Chondrocyte (in vitro differentiated cells): ENCODE data around the gene NSUN2. TPM values are rescaled to one million over a fixed set of nuclear protein-coding genes. Genes with fewer than 3 reads are reported as not detected.
"Not testable (repeated sequence)": the region's sequence is repeated elsewhere in the genome, so short reads cannot be mapped to it uniquely, and the experiment has no call there.

ENCODE experiments used
- DNase-seq: peaks from one replicate; pipeline ENCODE4 v3.0.0; 2021; ENCODE audit warnings: mixed read lengths, low spot score
- H3K27ac Mint-ChIP-seq: one replicate; pipeline ENCODE4 v1.8.0; 2021; ENCODE audit warnings: mild to moderate bottlenecking, moderate library complexity, mixed read lengths; ENCODE audit not compliant: unreplicated experiment
- H3K27me3 Mint-ChIP-seq: 2 replicates; pipeline ENCODE4 v1.8.0; 2021; ENCODE audit warnings: low read depth, mixed read lengths
- H3K36me3 Mint-ChIP-seq: 2 replicates; pipeline ENCODE4 v1.8.0; 2021; ENCODE audit warnings: low read depth, mixed read lengths
- H3K4me1 Mint-ChIP-seq: 2 replicates; pipeline ENCODE4 v1.8.0; 2021; ENCODE audit warnings: low read depth, mild to moderate bottlenecking, mixed read lengths
- H3K4me3 Mint-ChIP-seq: one replicate; pipeline ENCODE4 v1.8.0; 2021; ENCODE audit warnings: mild to moderate bottlenecking, moderate library complexity, mixed read lengths; ENCODE audit not compliant: unreplicated experiment
- H3K9me3 Mint-ChIP-seq: 2 replicates; pipeline ENCODE4 v1.8.0; 2021; ENCODE audit warnings: low read depth, mixed read lengths
- CTCF ChIP-seq: fragments of 200-600 bp; sonication (generic); IDR thresholded peaks from 2 replicates; pipeline ENCODE4 v1.5.0; 2021; ENCODE audit warnings: antibody characterized with exemption, mild to moderate bottlenecking, moderate library complexity
- total RNA-seq: library from RNA; stranded (reverse); gene quantifications from 3 replicates; pipeline ENCODE4 v1.2.1, GENCODE V29; 2021

The NSUN2 gene
- total RNA-seq, 1 donor from 2014 or later, result 48.7 TPM

DNA sequence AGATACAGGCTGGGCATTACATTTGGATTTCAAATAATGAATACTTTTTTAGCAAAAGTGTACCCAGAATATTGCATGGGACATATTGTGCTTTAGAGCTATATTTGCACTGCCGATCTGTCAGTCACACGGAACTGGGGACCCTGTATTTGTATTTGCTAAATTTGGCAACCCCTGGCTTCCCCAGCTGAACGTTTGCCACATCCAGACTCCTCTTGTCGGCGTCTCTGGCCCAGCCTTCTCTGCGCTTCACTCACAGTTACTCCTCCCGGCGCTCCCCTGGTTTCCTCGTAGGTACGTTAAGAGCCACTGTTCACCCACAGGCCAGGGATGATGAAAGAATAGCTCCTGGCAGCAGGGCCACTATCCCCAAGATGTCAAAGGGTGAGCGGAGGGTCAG, 58.7 kb downstream of the NSUN2 start:
- no peak overlapping the region for H3K4me3 Mint-ChIP-seq
- H3K27me3 Mint-ChIP-seq, result peaks cover 36% of the 10 kb centered on the region
- no peaks in the 10 kb centered on the region for H3K9me3 Mint-ChIP-seq
- TF ChIP-seq CTCF, result no peak
- no peaks in the 10 kb centered on the region for H3K36me3 Mint-ChIP-seq
- H3K4me1 Mint-ChIP-seq, result no peaks in the 10 kb centered on the region
- no peak for DNase-seq
- no peak overlapping the region for H3K27ac Mint-ChIP-seq

DNA sequence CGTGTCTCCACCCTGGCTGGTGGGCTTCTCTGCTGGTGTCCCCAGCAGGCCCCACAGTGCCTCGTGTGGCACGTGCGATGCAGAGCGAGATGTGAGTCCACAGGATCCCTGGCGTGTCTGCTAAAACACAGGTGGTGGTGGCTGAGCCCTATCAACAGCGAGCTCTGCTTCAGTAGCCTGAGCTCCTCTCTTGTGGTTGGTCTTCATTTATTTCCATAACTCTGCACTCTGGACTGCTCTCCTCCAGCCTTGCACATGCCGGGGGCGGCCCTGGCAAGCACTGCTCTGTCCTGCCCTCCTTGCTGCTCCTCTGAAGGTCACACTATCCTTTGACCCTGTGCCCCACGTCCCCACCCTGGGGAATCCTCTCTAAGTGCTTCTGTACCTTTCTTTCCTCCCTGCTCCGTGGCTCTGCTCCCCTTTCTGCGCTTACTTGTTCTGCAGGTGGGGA, 59.2 kb downstream of the NSUN2 start:
- peaks cover 36% of the 10 kb centered on the region for H3K27me3 Mint-ChIP-seq
- H3K4me3 Mint-ChIP-seq, result no peak overlapping the region
- no peaks in the 10 kb centered on the region for H3K9me3 Mint-ChIP-seq
- no peak for TF ChIP-seq CTCF
- DNase-seq, result no peak
- H3K4me1 Mint-ChIP-seq, result no peaks in the 10 kb centered on the region
- no peak overlapping the region for H3K27ac Mint-ChIP-seq
- H3K36me3 Mint-ChIP-seq, result no peaks in the 10 kb centered on the region

- no peak overlapping the region for H3K27ac Mint-ChIP-seq
- no peaks in the 10 kb centered on the region for H3K36me3 Mint-ChIP-seq
- H3K9me3 Mint-ChIP-seq, result no peaks in the 10 kb centered on the region
- H3K4me3 Mint-ChIP-seq, result no peak overlapping the region
- DNase-seq, result no peak
- H3K27me3 Mint-ChIP-seq, result peaks cover 36% of the 10 kb centered on the region
- no peaks in the 10 kb centered on the region for H3K4me1 Mint-ChIP-seq
- no peak for TF ChIP-seq CTCF
Measured at GRCh38 chr5:6572825-6573380, 59.9 kb downstream of the NSUN2 start.

DNA sequence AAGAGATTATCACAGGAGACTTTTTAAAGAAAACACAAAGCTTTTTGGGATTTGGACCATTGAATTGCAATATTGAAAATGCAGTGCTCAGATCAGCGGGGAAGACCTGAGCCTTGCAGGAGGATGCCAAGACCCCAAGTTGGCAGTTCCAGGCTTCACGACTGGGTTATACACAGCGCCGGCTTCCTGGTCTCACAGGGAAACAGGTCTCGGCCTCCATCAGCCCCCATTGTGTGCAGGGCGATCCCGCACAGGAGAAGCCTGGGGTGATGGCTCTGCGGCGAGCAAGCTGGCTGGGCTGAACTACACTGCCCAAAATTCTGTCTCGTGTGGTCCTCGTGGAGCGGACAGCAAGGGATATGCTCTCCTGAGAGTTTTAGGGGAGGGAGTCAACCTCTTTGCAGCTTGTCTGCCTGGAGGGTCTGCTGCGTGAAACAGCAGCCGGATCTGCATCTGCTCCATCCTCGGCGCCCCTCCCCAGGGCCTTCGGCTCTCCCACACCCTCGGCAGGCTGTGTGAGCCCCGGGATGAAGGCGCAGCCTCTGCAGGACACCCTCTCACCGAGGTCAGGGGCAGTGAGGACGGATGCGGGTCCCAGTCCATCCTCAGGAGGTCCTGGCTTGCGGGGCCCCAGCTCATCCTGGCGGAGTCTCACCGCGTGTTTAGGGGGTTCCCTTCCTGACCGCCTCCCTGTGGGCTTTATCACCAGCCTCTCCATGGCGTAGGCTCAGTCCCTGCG, 60.6 kb downstream of the NSUN2 start:
- no peak for DNase-seq
- Mint-ChIP-seq H3K4me1 (no peaks in the 10 kb centered on the region), H3K27ac (no peak overlapping the region), H3K27me3 (peaks cover 30% of the 10 kb centered on the region), H3K36me3 (no peaks in the 10 kb centered on the region), H3K4me3 (no peak overlapping the region), H3K9me3 (no peaks in the 10 kb centered on the region)
- no peak for TF ChIP-seq CTCF

GRCh38 chr5:6571607-6572006, 61.2 kb downstream of the NSUN2 start:
- not testable (repeated sequence) for DNase-seq, H3K4me3 Mint-ChIP-seq, H3K4me1 Mint-ChIP-seq, H3K27ac Mint-ChIP-seq, H3K9me3 Mint-ChIP-seq, H3K36me3 Mint-ChIP-seq
- peaks cover 27% of the 10 kb centered on the region for H3K27me3 Mint-ChIP-seq

GRCh38 chr5:6570530-6570929, 62.3 kb downstream of the NSUN2 start:
- no peak for TF ChIP-seq CTCF
- Mint-ChIP-seq H3K36me3 (no peaks in the 10 kb centered on the region), H3K27me3 (peaks cover 30% of the 10 kb centered on the region), H3K4me3 (no peak overlapping the region), H3K4me1 (no peaks in the 10 kb centered on the region), H3K27ac (no peak overlapping the region), H3K9me3 (no peaks in the 10 kb centered on the region)
- DNase-seq, result no peak
